Lung (tissue), 12 donors: ENCODE data around the gene PDRG1. TPM values are rescaled to one million over a fixed set of nuclear protein-coding genes. Genes with fewer than 3 reads are reported as not detected.
A peak's percentile ranks its signal among the peaks of the same experiment; 100 is the strongest.

Experiments
- ATAC-seq: fragments of 200-7000 bp; cut with Tn5 transposase; one replicate; pipeline ENCODE4 v1.9.1; 2020; ENCODE audit warnings: moderate number of reproducible peaks; ENCODE audit not compliant: insufficient read depth, low FRiP score
- DNase-seq, 3 donors: peaks; one replicate each; pipeline ENCODE4 v3.0.0-alpha.2; 2013 to 2017
- H3K27ac ChIP-seq, 2 donors: one replicate each; pipeline ENCODE4 v1.5.1; 2013; ENCODE audit warnings: mild to moderate bottlenecking in 2 of 2, moderate library complexity in 2 of 2, control low read depth in 1 of 2, inconsistent platforms in 1 of 2, low read depth in 1 of 2, low read length in 1 of 2
- H3K27me3 ChIP-seq, 3 donors: one replicate each; pipeline ENCODE4 v1.5.1; 2013; ENCODE audit warnings: low read length in 2 of 3; ENCODE audit not compliant: control insufficient read depth in 3 of 3, insufficient read depth in 3 of 3
- H3K36me3 ChIP-seq, 4 donors: one replicate each; pipeline ENCODE4 v1.5.1; 2013; ENCODE audit warnings: low read length in 4 of 4, mild to moderate bottlenecking in 1 of 4, moderate library complexity in 1 of 4; ENCODE audit not compliant: control insufficient read depth in 4 of 4, insufficient read depth in 4 of 4
- H3K4me1 ChIP-seq, 5 donors: one replicate each; pipeline ENCODE4 v1.5.1; 2013; ENCODE audit warnings: low read length in 5 of 5, mild to moderate bottlenecking in 2 of 5, moderate library complexity in 1 of 5; ENCODE audit not compliant: control insufficient read depth in 5 of 5, insufficient read depth in 5 of 5
- H3K4me3 ChIP-seq: one replicate; pipeline ENCODE4 v1.5.1; 2013; ENCODE audit warnings: mild to moderate bottlenecking, control low read depth, moderate library complexity
- H3K9ac ChIP-seq, 2 donors: one replicate each; pipeline ENCODE4 v1.5.1; 2013; ENCODE audit warnings: low read length in 2 of 2, control low read depth in 1 of 2; ENCODE audit not compliant: insufficient read depth in 1 of 2
- H3K9me3 ChIP-seq, 4 donors: one replicate each; pipeline ENCODE4 v1.5.1; 2013; ENCODE audit warnings: low read length in 3 of 4, mild to moderate bottlenecking in 1 of 4, moderate library complexity in 1 of 4; ENCODE audit not compliant: control insufficient read depth in 4 of 4, insufficient read depth in 3 of 4
- WGBS, 2 donors: extraction: QIAGEN DNeasy Blood & Tissue Kit; methylation state at CpG; one replicate each; pipeline ENCODE4 v1.1.7; 2013; 5-methylcytosine and 5-hydroxymethylcytosine counted together
- polyA plus RNA-seq, 2 donors: library from polyadenylated mRNA; stranded (reverse); fragments of 200-250 nt; gene quantifications; one replicate each; pipeline ENCODE4 v1.2.1, GENCODE V29; 2013
- total RNA-seq, 2 donors: library from RNA; depleted of rRNA in 1 of 2; stranded (reverse); fragments of >200 nt in 1 of 2; gene quantifications; one replicate each; pipeline ENCODE4 v1.2.1, GENCODE V29; 2014 to 2021
- TF ChIP-seq, protein P1 (sequence below): IDR thresholded peaks from 2 replicates; pipeline ENCODE4 v1.5.1; 2012; ENCODE audit warnings: mild to moderate bottlenecking; ENCODE audit errors: control extremely low read depth, extremely low read depth
- donor health status: control.
- donor health status: control.
- donor health status: Bipolar disorder and iron deficiency.
- donor health status: healthy.
- donor health status: DM: yes; HTN: yes; CAD: no.

The PDRG1 gene
- total and polyA plus RNA-seq, 4 donors: 6.3 to 13.0 (median 11.5) TPM

DNA sequence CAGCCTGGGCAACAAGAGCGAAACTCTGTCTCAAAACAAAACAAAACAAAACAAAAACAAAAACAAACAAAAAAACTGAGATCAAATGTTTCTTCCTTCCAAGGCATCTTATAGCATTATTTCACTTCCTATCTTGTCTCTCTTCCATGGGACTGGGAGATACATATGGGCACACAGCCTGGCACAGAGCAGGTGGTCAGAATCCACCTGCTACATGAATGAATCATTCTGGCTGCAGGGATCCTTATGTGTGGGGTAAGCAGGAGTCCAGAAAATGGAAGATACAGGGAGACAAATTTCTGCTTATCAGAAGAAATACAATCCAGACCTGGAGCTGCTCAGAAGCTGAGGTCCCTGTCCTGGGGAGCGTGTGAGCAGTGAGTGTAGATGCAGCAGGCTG, 40.2 kb upstream of the PDRG1 start:
- no peaks in the 10 kb centered on the region for H3K9me3 ChIP-seq
- TF ChIP-seq, protein P1, sequence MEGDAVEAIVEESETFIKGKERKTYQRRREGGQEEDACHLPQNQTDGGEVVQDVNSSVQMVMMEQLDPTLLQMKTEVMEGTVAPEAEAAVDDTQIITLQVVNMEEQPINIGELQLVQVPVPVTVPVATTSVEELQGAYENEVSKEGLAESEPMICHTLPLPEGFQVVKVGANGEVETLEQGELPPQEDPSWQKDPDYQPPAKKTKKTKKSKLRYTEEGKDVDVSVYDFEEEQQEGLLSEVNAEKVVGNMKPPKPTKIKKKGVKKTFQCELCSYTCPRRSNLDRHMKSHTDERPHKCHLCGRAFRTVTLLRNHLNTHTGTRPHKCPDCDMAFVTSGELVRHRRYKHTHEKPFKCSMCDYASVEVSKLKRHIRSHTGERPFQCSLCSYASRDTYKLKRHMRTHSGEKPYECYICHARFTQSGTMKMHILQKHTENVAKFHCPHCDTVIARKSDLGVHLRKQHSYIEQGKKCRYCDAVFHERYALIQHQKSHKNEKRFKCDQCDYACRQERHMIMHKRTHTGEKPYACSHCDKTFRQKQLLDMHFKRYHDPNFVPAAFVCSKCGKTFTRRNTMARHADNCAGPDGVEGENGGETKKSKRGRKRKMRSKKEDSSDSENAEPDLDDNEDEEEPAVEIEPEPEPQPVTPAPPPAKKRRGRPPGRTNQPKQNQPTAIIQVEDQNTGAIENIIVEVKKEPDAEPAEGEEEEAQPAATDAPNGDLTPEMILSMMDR: no peak
- no peak for DNase-seq
- no peaks in the 10 kb centered on the region for H3K36me3 ChIP-seq
- no peak overlapping the region for H3K27ac ChIP-seq
- no peak overlapping the region for H3K4me3 ChIP-seq
- 70 to 94% methylated on average over 2 of the region's 2 CpGs for WGBS, 2 donors
- peaks cover 4 to 36% (median 22%) of the 10 kb centered on the region in 3 donors for H3K27me3 ChIP-seq
- H3K4me1 ChIP-seq: peaks cover 0 to 3% (median 0%) of the 10 kb centered on the region in 5 donors
- no peak for ATAC-seq
- H3K9ac ChIP-seq: no peak overlapping the region

DNA sequence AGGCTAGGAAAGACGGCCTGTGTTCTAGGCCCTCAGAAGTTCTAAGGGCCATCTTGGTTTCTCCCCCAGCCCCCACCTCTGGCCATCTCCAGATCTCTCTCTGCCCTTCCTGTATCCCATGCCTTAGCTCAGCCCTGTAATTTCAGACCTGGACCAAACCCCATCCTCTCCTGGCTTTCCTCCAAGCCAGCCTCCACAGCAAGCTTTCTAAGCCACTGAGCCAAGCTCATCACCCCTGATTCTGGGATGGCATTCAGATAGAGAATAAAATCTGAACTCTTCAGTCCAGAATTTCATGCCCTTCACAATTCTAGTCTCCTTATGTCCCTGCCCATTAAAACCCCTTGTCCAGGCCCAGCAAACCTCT, 39.5 kb upstream of the PDRG1 start:
- no peak overlapping the region for H3K27ac ChIP-seq
- H3K4me3 ChIP-seq: no peak overlapping the region
- ATAC-seq (no peak), DNase-seq (peak in 1 of 3 donors; percentile 41)
- no peaks in the 10 kb centered on the region for H3K36me3 ChIP-seq
- TF ChIP-seq, protein P1: no peak
- 53 to 80% methylated on average over 1 of the region's 1 CpG for WGBS, 2 donors
- H3K9me3 ChIP-seq: no peaks in the 10 kb centered on the region
- H3K27me3 ChIP-seq: peaks cover 4 to 36% (median 22%) of the 10 kb centered on the region in 3 donors
- H3K9ac ChIP-seq: no peak overlapping the region
- H3K4me1 ChIP-seq: peaks cover 0 to 3% (median 0%) of the 10 kb centered on the region in 5 donors

DNA sequence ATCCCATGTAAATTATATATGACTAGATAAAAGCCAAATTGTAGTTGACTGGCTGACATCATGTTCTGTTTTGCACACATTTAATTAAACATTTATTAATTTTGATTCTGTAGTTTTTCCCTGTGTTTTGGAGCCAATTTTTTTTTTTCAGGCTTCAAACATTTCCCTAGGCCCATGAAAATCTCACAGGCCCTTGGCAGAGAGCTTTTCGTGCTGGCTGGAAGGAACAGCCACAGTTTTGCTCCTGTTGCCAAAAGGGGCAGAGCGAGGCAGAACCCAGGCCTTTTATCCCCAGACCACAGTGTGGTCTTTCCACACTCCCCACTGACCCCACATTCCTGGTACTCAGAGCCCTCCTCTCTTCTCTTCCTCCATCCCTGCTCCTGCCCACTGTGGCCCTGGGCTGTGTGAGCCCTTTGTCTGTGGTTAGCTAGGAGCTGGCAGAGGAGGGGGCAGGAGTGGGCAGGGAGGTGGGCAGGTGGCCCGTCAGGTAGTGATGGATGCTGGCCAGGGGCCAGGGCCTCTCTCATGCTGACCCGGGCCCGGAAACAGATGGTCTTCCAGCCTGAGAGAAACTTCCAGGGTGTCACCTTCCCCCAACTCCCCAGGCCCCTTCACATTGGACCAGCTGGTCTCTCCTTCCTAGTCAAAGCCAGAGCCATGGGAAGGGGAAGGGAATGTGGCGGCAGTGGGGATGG, 38.9 kb upstream of the PDRG1 start:
- Histone ChIP-seq H3K9ac (no peak overlapping the region), H3K4me3 (no peak overlapping the region), H3K4me1 (peaks cover 0 to 3% (median 0%) of the 10 kb centered on the region in 5 donors), H3K36me3 (no peaks in the 10 kb centered on the region), H3K27me3 (peaks cover 4 to 33% (median 20%) of the 10 kb centered on the region in 3 donors), H3K27ac (no peak overlapping the region), H3K9me3 (no peaks in the 10 kb centered on the region)
- TF ChIP-seq, protein P1: no peak
- DNase-seq: peak in 2 of 3 donors; percentile 29 to 46
- WGBS, 2 donors: 64 to 73% methylated on average over 6 of the region's 6 CpGs
- no peak for ATAC-seq
